Lung (tissue), 12 donors: ENCODE measurements around the gene ECE1. TPM values are rescaled to one million over a fixed set of nuclear protein-coding genes. Genes with fewer than 3 reads are reported as not detected.
A peak's percentile ranks its signal among the peaks of the same experiment; 100 is the strongest.

Experiments used
- ATAC-seq: fragments of 200-7000 bp; cut with Tn5 transposase; one replicate; pipeline ENCODE4 v1.9.1; 2020; ENCODE audit warnings: moderate number of reproducible peaks; ENCODE audit not compliant: insufficient read depth, low FRiP score
- DNase-seq, 3 donors: peaks; one replicate each; pipeline ENCODE4 v3.0.0-alpha.2; 2013 to 2017
- H3K27ac ChIP-seq, 2 donors: one replicate each; pipeline ENCODE4 v1.5.1; 2013; ENCODE audit warnings: mild to moderate bottlenecking in 2 of 2, moderate library complexity in 2 of 2, control low read depth in 1 of 2, inconsistent platforms in 1 of 2, low read depth in 1 of 2, low read length in 1 of 2
- H3K27me3 ChIP-seq, 3 donors: one replicate each; pipeline ENCODE4 v1.5.1; 2013; ENCODE audit warnings: low read length in 2 of 3; ENCODE audit not compliant: control insufficient read depth in 3 of 3, insufficient read depth in 3 of 3
- H3K36me3 ChIP-seq, 4 donors: one replicate each; pipeline ENCODE4 v1.5.1; 2013; ENCODE audit warnings: low read length in 4 of 4, mild to moderate bottlenecking in 1 of 4, moderate library complexity in 1 of 4; ENCODE audit not compliant: control insufficient read depth in 4 of 4, insufficient read depth in 4 of 4
- H3K4me1 ChIP-seq, 5 donors: one replicate each; pipeline ENCODE4 v1.5.1; 2013; ENCODE audit warnings: low read length in 5 of 5, mild to moderate bottlenecking in 2 of 5, moderate library complexity in 1 of 5; ENCODE audit not compliant: control insufficient read depth in 5 of 5, insufficient read depth in 5 of 5
- H3K4me3 ChIP-seq: one replicate; pipeline ENCODE4 v1.5.1; 2013; ENCODE audit warnings: mild to moderate bottlenecking, control low read depth, moderate library complexity
- H3K9ac ChIP-seq, 2 donors: one replicate each; pipeline ENCODE4 v1.5.1; 2013; ENCODE audit warnings: low read length in 2 of 2, control low read depth in 1 of 2; ENCODE audit not compliant: insufficient read depth in 1 of 2
- H3K9me3 ChIP-seq, 4 donors: one replicate each; pipeline ENCODE4 v1.5.1; 2013; ENCODE audit warnings: low read length in 3 of 4, mild to moderate bottlenecking in 1 of 4, moderate library complexity in 1 of 4; ENCODE audit not compliant: control insufficient read depth in 4 of 4, insufficient read depth in 3 of 4
- CTCF ChIP-seq: IDR thresholded peaks from 2 replicates; pipeline ENCODE4 v1.5.1; 2012; ENCODE audit warnings: mild to moderate bottlenecking; ENCODE audit errors: control extremely low read depth, extremely low read depth
- whole genome bisulfite sequencing, 2 donors: extraction: QIAGEN DNeasy Blood & Tissue Kit; methylation state at CpG; one replicate each; pipeline ENCODE4 v1.1.7; 2013; 5-methylcytosine and 5-hydroxymethylcytosine counted together
- polyA plus RNA-seq, 2 donors: library from polyadenylated mRNA; stranded (reverse); fragments of 200-250 nt; gene quantifications; one replicate each; pipeline ENCODE4 v1.2.1, GENCODE V29; 2013
- total RNA-seq, 2 donors: library from RNA; depleted of rRNA in 1 of 2; stranded (reverse); fragments of >200 nt in 1 of 2; gene quantifications; one replicate each; pipeline ENCODE4 v1.2.1, GENCODE V29; 2014 to 2021
- donor health status: control.
- donor health status: control.
- donor health status: Bipolar disorder and iron deficiency.
- donor health status: healthy.
- donor health status: DM: yes; HTN: yes; CAD: no.

Gene ECE1
- total and polyA plus RNA-seq, 4 donors = 55.7 to 129 (median 105) TPM

GRCh38 chr1:21270086-21270689, 20.1 kb downstream of the ECE1 start:
- WGBS, 2 donors = 61 to 62% methylated on average over 9 of the region's 9 CpGs
- peak; percentile 57 for TF ChIP-seq CTCF
- no peak overlapping the region for H3K4me3 ChIP-seq
- no peaks in the 10 kb centered on the region for H3K9me3 ChIP-seq
- H3K4me1 ChIP-seq = peaks cover 0 to 23% (median 5%) of the 10 kb centered on the region in 5 donors
- peaks cover 0 to 19% (median 7%) of the 10 kb centered on the region in 4 donors for H3K36me3 ChIP-seq
- H3K9ac ChIP-seq = no peak overlapping the region
- H3K27ac ChIP-seq = no peak overlapping the region
- ATAC-seq = peak; percentile 57
- H3K27me3 ChIP-seq = no peaks in the 10 kb centered on the region
- peak; percentile 53 to 70 (median 59) for DNase-seq

GRCh38 chr1:21269461-21270085, 20.7 kb downstream of the ECE1 start:
- 79 to 88% methylated on average over 7 of the region's 7 CpGs for WGBS, 2 donors
- Histone ChIP-seq H3K27ac (no peak overlapping the region), H3K27me3 (no peaks in the 10 kb centered on the region), H3K9ac (no peak overlapping the region), H3K4me1 (peaks cover 0 to 23% (median 7%) of the 10 kb centered on the region in 5 donors), H3K9me3 (no peaks in the 10 kb centered on the region), H3K4me3 (no peak overlapping the region), H3K36me3 (peaks cover 0 to 19% (median 7%) of the 10 kb centered on the region in 4 donors)
- TF ChIP-seq CTCF = no peak
- DNase-seq = no peak
- no peak for ATAC-seq

- 62 to 80% methylated on average over 17 of the region's 17 CpGs for WGBS, 2 donors
- Histone ChIP-seq H3K4me1 (peaks cover 0 to 18% (median 9%) of the 10 kb centered on the region in 5 donors), H3K27ac (peak overlapping the region in 1 of 2 donors; percentile 21), H3K9me3 (no peaks in the 10 kb centered on the region), H3K4me3 (no peak overlapping the region), H3K9ac (no peak overlapping the region), H3K27me3 (no peaks in the 10 kb centered on the region), H3K36me3 (peaks cover 0 to 19% (median 7%) of the 10 kb centered on the region in 4 donors)
- TF ChIP-seq CTCF = no peak
- no peak for ATAC-seq
- no peak for DNase-seq
These were observed 21.7 kb downstream of the ECE1 start for GRCh38 chr1:21268281-21269239.
